Measurements from ENCODE around the gene ALDH1L2. TPM values are rescaled to one million over a fixed set of nuclear protein-coding genes. Genes with fewer than 3 reads are reported as not detected.

Gene ALDH1L2
- polyA plus RNA-seq, 1 donor (not counting 4 experiments of a cell fraction or from before 2014, with no cell fraction given) = 1.8 TPM

GRCh38 chr12:105085501-105085900 lies 1.2 kb upstream of the ALDH1L2 start:
- dilution Hi-C loops (cut with MboI; ENCODE audit: extremely low pct_ligation_motif_present, low sequenced_read_pairs) = no loop called here
- no peaks in the 10 kb centered on the region for H3K27me3 ChIP-seq (ENCODE audit: control insufficient read depth, extremely low read depth, insufficient read depth, low read length)

GRCh38 chr12:105083551-105084105 lies 630 bp downstream of the ALDH1L2 start:
- Histone ChIP-seq H3K9ac (ENCODE audit: control insufficient read depth, extremely low read depth, insufficient read depth, low read length) (peak overlapping the region; percentile 73), H3K9me3 (ENCODE audit: control insufficient read depth, low read depth, low read length) (no peaks in the 10 kb centered on the region), H3K9me1 (ENCODE audit: control insufficient read depth, extremely low read depth, insufficient read depth, low read length) (no peaks in the 10 kb centered on the region), H3K4me3 (ENCODE audit: control insufficient read depth in 2 of 3, extremely low read depth in 1 of 3, insufficient read depth in 2 of 3, low read depth in 1 of 3, low read length in 3 of 3) (peak overlapping the region; percentile 14 to 79 (median 23)), H3K4me1 (ENCODE audit: control insufficient read depth, extremely low read depth, insufficient read depth, low read length) (peaks cover 5% of the 10 kb centered on the region), H3K36me3 (ENCODE audit: control insufficient read depth in 2 of 2, extremely low read depth in 1 of 2, insufficient read depth in 2 of 2, low read length in 2 of 2) (no peaks in the 10 kb centered on the region), H3K27me3 (ENCODE audit: control insufficient read depth, extremely low read depth, insufficient read depth, low read length) (no peaks in the 10 kb centered on the region), H3K79me2 (ENCODE audit: control insufficient read depth, insufficient read depth, low read length) (no peaks in the 10 kb centered on the region), H4K20me1 (ENCODE audit: control insufficient read depth, extremely low read depth, insufficient read depth, low read length) (no peaks in the 10 kb centered on the region), H2AFZ (ENCODE audit: control insufficient read depth, low read length) (peak overlapping the region; percentile 58), H3K4me2 (ENCODE audit: control insufficient read depth, extremely low read depth, insufficient read depth, low read depth, low read length) (peak overlapping the region; percentile 71), H3K27ac (ENCODE audit: control insufficient read depth, insufficient read depth, low read length) (peak overlapping the region; percentile 2)
- DNase-seq (ENCODE audit: low read depth, low spot score) (no peak), FAIRE-seq (no peak)
- TF ChIP-seq CTCF (optimal IDR thresholded peaks at IDR 0.05 in 1 of 3, IDR thresholded peaks at IDR 0.05 in 1 of 3, conservative IDR thresholded peaks at IDR 0.05 in 1 of 3; ENCODE audit: extremely low read depth in 1 of 3, insufficient read depth in 2 of 3, low read length in 3 of 3) (no peak), EZH2 (IDR thresholded peaks at IDR 0.05; ENCODE audit: low read length) (no peak)
- dilution Hi-C loops (cut with MboI; ENCODE audit: extremely low pct_ligation_motif_present, low sequenced_read_pairs) = no loop called here

More at GRCh38 chr12:105085501-105085900, 1.2 kb upstream of the ALDH1L2 start:
- Histone ChIP-seq H3K4me1 (ENCODE audit: control insufficient read depth, extremely low read depth, insufficient read depth, low read length) (peaks cover 5% of the 10 kb centered on the region), H3K9ac (ENCODE audit: control insufficient read depth, extremely low read depth, insufficient read depth, low read length) (no peak overlapping the region), H3K9me3 (ENCODE audit: control insufficient read depth, low read depth, low read length) (no peaks in the 10 kb centered on the region), H3K36me3 (ENCODE audit: control insufficient read depth in 2 of 2, extremely low read depth in 1 of 2, insufficient read depth in 2 of 2, low read length in 2 of 2) (no peaks in the 10 kb centered on the region), H3K27ac (ENCODE audit: control insufficient read depth, insufficient read depth, low read length) (no peak overlapping the region), H3K4me3 (ENCODE audit: control insufficient read depth in 2 of 3, extremely low read depth in 1 of 3, insufficient read depth in 2 of 3, low read depth in 1 of 3, low read length in 3 of 3) (no peak overlapping the region), H4K20me1 (ENCODE audit: control insufficient read depth, extremely low read depth, insufficient read depth, low read length) (no peaks in the 10 kb centered on the region), H2AFZ (ENCODE audit: control insufficient read depth, low read length) (no peak overlapping the region), H3K79me2 (ENCODE audit: control insufficient read depth, insufficient read depth, low read length) (no peaks in the 10 kb centered on the region), H3K9me1 (ENCODE audit: control insufficient read depth, extremely low read depth, insufficient read depth, low read length) (no peaks in the 10 kb centered on the region), H3K4me2 (ENCODE audit: control insufficient read depth, extremely low read depth, insufficient read depth, low read depth, low read length) (no peak overlapping the region)
- TF ChIP-seq CTCF (optimal IDR thresholded peaks at IDR 0.05 in 1 of 3, IDR thresholded peaks at IDR 0.05 in 1 of 3, conservative IDR thresholded peaks at IDR 0.05 in 1 of 3; ENCODE audit: extremely low read depth in 1 of 3, insufficient read depth in 2 of 3, low read length in 3 of 3) (no peak), EZH2 (IDR thresholded peaks at IDR 0.05; ENCODE audit: low read length) (no peak)
- FAIRE-seq (no peak), DNase-seq (ENCODE audit: low read depth, low spot score) (no peak)
